Adrenal gland (tissue), 5 donors: ENCODE measurements around the gene MBD3.
"Not testable (repeated sequence)": the region's sequence is repeated elsewhere in the genome, so short reads cannot be mapped to it uniquely, and the experiment has no call there.

Experiments used
- POLR2A ChIP-seq, 2 donors: fragments of 450-650 bp; IDR thresholded peaks; one replicate each; pipeline ENCODE4 v1.6.1; 2017; ENCODE audit warnings: antibody characterized with exemption in 2 of 2, mild to moderate bottlenecking in 2 of 2, moderate library complexity in 1 of 2
- TF ChIP-seq, protein P1 (sequence below), 6 experiments: fragments of 450-650 bp in 4 of 6; fragments of 200-600 bp in 2 of 6; sonication (generic) in 1 of 6; IDR thresholded peaks; 1 replicate in 5 of 6; 2 replicates in 1 of 6; pipeline versions ENCODE4 v1.5.1 to v1.8.0; 2016 to 2021; ENCODE audit warnings: antibody characterized with exemption in 6 of 6, mild to moderate bottlenecking in 2 of 6, moderate library complexity in 1 of 6
- donor health status: DM: no; HTN: no; CAD: no.

GRCh38 chr19:1530856-1531255 is 61.8 kb downstream of the MBD3 start:
- not testable (repeated sequence) for TF ChIP-seq POLR2A (IDR thresholded peaks at IDR 0.05)
- TF ChIP-seq, protein P1, sequence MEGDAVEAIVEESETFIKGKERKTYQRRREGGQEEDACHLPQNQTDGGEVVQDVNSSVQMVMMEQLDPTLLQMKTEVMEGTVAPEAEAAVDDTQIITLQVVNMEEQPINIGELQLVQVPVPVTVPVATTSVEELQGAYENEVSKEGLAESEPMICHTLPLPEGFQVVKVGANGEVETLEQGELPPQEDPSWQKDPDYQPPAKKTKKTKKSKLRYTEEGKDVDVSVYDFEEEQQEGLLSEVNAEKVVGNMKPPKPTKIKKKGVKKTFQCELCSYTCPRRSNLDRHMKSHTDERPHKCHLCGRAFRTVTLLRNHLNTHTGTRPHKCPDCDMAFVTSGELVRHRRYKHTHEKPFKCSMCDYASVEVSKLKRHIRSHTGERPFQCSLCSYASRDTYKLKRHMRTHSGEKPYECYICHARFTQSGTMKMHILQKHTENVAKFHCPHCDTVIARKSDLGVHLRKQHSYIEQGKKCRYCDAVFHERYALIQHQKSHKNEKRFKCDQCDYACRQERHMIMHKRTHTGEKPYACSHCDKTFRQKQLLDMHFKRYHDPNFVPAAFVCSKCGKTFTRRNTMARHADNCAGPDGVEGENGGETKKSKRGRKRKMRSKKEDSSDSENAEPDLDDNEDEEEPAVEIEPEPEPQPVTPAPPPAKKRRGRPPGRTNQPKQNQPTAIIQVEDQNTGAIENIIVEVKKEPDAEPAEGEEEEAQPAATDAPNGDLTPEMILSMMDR (IDR thresholded peaks at IDR 0.05) = not testable (repeated sequence)
